ENCODE measurements around the gene WEE2. TPM values are rescaled to one million over a fixed set of nuclear protein-coding genes. Genes with fewer than 3 reads are reported as not detected.

Gene WEE2
- total and polyA plus RNA-seq, 9 of the 15 experiments (the other 6 are each of a cell fraction or from before 2014, with no cell fraction given), result not detected

DNA sequence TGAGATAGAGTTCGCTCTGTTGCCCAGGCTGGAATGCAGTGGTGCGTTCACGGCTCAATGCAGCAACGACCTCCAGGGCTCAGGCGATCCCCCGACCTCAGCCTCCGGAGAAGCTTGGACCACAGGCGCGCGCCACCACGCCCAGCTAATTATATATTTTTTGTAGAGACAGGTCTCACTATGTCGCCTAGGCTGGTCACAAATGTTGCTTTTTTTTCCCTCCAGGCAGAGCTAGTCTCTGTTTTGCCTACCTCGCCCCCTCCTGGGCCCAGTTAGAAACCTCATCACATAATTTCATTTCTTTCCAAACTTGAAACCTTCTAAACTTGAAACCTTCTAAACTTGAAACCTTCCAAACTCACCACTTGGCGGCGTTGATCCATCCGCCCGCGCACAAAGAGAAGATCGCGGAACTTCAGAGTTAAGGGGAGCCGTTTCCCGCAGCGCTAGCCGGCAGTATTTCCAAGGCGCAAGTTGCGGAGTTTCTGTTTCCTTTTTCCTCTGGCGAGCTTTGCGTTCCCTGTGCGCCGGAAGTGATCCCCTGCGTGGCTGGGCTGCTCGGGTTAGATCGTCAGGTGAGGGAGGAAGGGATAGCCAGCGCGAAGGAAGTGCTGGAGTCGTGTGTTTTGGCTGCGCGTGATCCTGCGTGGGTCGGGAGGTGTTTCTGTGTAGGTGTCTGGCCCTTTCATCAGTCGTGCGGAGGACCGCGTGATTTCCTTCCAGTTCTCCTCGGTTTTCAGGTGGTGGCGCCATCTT lies 29.9 kb downstream of the WEE2 start, which contains the start of gene SSBP1:
Gene SSBP1, plus strand, starts transcription at position 523 of the 756 bp plus-strand sequence. CDS start 809 bp downstream, outside the sequence.
- Histone ChIP-seq H3K79me2 (ENCODE audit: control insufficient read depth, insufficient read depth, low read length) (peaks cover 41% of the 10 kb centered on the region), H3K4me3 (peak within 1 kb of the TSS; percentile 65), H3K27me3 (ENCODE audit: control insufficient read depth in 2 of 2, insufficient read depth in 2 of 2, low read length in 2 of 2) (no peaks in the 10 kb centered on the region), H3K36me3 (ENCODE audit: control insufficient read depth, insufficient read depth, low read length) (peaks cover 38% of the 10 kb centered on the region), H3K9ac (ENCODE audit: insufficient read depth in 1 of 2, low read depth in 2 of 2, low read length in 2 of 2) (peak within 1 kb of the TSS; percentile 84 to 92), H2AFZ (ENCODE audit: low read depth, low read length) (peak within 1 kb of the TSS; percentile 96), H3K9me3 (replicated peaks; ENCODE audit: control insufficient read depth, insufficient read depth, low read depth, low read length) (no peaks in the 10 kb centered on the region), H3K27ac (ENCODE audit: extremely low read depth, low read depth, low read length) (peak within 1 kb of the TSS; percentile 89), H3K4me2 (ENCODE audit: insufficient read depth, low read length) (peak within 1 kb of the TSS; percentile 98), H4K20me1 (replicated peaks; ENCODE audit: control insufficient read depth, insufficient read depth, low read length) (no peaks in the 10 kb centered on the region), H3K4me1 (replicated peaks in 1 of 2; ENCODE audit: control insufficient read depth in 2 of 2, insufficient read depth in 2 of 2, low read length in 2 of 2) (peaks cover 5 to 12% of the 10 kb centered on the region in 2 experiments; a peak in 4 of 5 replicates), H3K9me1 (ENCODE audit: control insufficient read depth, insufficient read depth, low read length) (no peaks in the 10 kb centered on the region)
- peak; percentile 89 for ATAC-seq
- intact Hi-C loops (cut with micrococcal nuclease), result loop anchor here (1.0 to 5.0 kb wide), 2 partner anchors 84 to 186 kb away; partner anchors contain the start of gene AGK
- WGBS (ENCODE audit: insufficient coverage, low coverage, missing lambda C conversion rate), result under 1% methylated on average over 46 of the region's 46 CpGs
- peak; percentile 96 for FAIRE-seq
- CTCF ChIA-PET (ENCODE audit: low intra/inter-chr PET ratio), result interaction anchor here (0.6 to 0.7 kb wide), 3 partner anchors 84 to 91 kb away, joined by 3 to 7 read pairs (median 3); no protein-coding TSS in a partner anchor
- BruUV-seq (replicated peaks), result no TSS peak
- POLR2A ChIA-PET, result interaction anchor here (0.7 to 3.0 kb wide), 10 partner anchors 11 to 1101 kb away, joined by 3 to 30 read pairs (median 4); partner anchors contain the start of genes AGK and DENND11
- in situ Hi-C loops (cut with MboI), result no loop called here
- DNase-seq (ENCODE audit: extremely low read depth in 1 of 4, low spot score in 3 of 4), result peak; percentile 85 to 99 (median 89)
- TF ChIP-seq, protein P1, sequence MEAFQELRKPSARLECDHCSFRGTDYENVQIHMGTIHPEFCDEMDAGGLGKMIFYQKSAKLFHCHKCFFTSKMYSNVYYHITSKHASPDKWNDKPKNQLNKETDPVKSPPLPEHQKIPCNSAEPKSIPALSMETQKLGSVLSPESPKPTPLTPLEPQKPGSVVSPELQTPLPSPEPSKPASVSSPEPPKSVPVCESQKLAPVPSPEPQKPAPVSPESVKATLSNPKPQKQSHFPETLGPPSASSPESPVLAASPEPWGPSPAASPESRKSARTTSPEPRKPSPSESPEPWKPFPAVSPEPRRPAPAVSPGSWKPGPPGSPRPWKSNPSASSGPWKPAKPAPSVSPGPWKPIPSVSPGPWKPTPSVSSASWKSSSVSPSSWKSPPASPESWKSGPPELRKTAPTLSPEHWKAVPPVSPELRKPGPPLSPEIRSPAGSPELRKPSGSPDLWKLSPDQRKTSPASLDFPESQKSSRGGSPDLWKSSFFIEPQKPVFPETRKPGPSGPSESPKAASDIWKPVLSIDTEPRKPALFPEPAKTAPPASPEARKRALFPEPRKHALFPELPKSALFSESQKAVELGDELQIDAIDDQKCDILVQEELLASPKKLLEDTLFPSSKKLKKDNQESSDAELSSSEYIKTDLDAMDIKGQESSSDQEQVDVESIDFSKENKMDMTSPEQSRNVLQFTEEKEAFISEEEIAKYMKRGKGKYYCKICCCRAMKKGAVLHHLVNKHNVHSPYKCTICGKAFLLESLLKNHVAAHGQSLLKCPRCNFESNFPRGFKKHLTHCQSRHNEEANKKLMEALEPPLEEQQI (IDR thresholded peaks at IDR 0.05), result peak; percentile 97
- TF ChIP-seq SMARCC2 (IDR thresholded peaks at IDR 0.05; ENCODE audit: low read depth), result no peak
- no peak for TF ChIP-seq HNRNPK (IDR thresholded peaks at IDR 0.05; ENCODE audit: low read depth, low read length, poor library complexity, severe bottlenecking)
- TF ChIP-seq, protein P2, sequence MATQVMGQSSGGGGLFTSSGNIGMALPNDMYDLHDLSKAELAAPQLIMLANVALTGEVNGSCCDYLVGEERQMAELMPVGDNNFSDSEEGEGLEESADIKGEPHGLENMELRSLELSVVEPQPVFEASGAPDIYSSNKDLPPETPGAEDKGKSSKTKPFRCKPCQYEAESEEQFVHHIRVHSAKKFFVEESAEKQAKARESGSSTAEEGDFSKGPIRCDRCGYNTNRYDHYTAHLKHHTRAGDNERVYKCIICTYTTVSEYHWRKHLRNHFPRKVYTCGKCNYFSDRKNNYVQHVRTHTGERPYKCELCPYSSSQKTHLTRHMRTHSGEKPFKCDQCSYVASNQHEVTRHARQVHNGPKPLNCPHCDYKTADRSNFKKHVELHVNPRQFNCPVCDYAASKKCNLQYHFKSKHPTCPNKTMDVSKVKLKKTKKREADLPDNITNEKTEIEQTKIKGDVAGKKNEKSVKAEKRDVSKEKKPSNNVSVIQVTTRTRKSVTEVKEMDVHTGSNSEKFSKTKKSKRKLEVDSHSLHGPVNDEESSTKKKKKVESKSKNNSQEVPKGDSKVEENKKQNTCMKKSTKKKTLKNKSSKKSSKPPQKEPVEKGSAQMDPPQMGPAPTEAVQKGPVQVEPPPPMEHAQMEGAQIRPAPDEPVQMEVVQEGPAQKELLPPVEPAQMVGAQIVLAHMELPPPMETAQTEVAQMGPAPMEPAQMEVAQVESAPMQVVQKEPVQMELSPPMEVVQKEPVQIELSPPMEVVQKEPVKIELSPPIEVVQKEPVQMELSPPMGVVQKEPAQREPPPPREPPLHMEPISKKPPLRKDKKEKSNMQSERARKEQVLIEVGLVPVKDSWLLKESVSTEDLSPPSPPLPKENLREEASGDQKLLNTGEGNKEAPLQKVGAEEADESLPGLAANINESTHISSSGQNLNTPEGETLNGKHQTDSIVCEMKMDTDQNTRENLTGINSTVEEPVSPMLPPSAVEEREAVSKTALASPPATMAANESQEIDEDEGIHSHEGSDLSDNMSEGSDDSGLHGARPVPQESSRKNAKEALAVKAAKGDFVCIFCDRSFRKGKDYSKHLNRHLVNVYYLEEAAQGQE (IDR thresholded peaks at IDR 0.05; ENCODE audit: borderline replicate concordance), result peak; percentile 47; the same call in 1 of the 2 replicates
- TF ChIP-seq, protein P2 (CRISPR knock-in tag; IDR thresholded peaks at IDR 0.05; ENCODE audit: low read depth), result peak; percentile 84
- TF ChIP-seq CEBPG (CRISPR knock-in tag; IDR thresholded peaks at IDR 0.05), result peak; percentile 80
- TF ChIP-seq CEBPG (tag; conservative IDR thresholded peaks at IDR 0.05 in 1 of 2, IDR thresholded peaks at IDR 0.05 in 1 of 2), result 0 out of 4 replicates have a peak, but pooled peaks of 1 of the 2 experiments have one; percentile 27
- TF ChIP-seq GTF2E2 (tag; IDR thresholded peaks at IDR 0.05), result peak; percentile 98
- peak; percentile 97 for TF ChIP-seq RB1 (IDR thresholded peaks at IDR 0.05; ENCODE audit: low read depth)
- peak; percentile 92 for TF ChIP-seq MTA3 (IDR thresholded peaks at IDR 0.05; ENCODE audit: borderline replicate concordance)

All from K562 (cell line).